T-helper 9 cell (primary cell): Measurements from ENCODE around the gene STAM.
A peak's percentile ranks its signal among the peaks of the same experiment; 100 is the strongest.

Experiments used
- DNase-seq: peaks from one replicate; pipeline ENCODE4 v3.0.0-alpha.2; 2020

The STAM gene

DNA sequence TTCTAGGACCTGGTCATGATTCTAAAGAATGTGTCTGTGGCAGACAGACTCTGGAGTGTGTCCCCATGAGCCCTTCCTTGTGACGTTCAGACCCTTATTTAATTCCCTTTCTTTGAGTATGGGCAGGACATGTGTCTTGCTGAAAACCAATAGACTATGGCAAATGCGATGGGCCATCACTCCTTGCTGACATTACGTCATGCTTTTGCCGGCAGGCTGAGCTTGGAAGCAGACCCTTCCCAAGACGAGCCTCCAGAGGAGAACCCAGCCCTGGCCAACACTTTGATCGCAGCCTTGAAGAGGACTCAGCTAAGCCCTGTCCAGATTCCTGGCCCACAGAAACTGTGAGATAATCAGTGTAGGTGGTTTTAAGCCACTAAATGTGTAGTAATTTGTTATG lies 89.7 kb downstream of the STAM start:
- no peak for DNase-seq

DNA sequence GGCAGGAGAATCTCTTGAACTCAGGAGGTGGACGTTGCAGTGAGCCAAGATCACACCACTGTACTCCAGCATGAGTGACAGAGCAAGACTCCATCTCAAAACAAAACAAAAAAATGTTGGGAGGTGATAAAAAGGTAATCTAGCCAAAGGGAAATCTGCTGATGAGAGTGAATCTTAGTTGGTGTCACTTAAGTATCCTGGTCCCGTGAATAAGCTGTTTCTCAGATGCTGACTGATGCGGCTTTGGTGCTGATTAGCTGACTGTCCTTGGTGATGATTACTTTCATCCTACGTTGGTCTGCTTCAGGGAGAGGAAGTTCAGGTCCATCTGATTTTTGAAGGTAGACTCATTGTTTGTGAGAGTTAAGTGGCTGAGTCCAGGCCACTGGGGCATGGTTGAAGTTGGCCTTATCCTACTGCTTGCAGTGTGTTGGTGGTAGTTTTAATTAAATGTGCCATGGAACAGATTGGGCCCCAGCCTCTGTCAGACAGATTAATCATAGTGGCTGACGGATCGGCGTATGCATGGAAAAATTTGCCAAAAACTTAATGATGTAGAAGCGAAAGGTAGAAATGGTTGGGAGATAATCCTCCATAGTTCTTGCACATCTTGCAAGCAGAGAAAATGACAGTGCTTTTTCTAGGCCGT lies 90.6 kb downstream of the STAM start:
- no peak for DNase-seq

DNA sequence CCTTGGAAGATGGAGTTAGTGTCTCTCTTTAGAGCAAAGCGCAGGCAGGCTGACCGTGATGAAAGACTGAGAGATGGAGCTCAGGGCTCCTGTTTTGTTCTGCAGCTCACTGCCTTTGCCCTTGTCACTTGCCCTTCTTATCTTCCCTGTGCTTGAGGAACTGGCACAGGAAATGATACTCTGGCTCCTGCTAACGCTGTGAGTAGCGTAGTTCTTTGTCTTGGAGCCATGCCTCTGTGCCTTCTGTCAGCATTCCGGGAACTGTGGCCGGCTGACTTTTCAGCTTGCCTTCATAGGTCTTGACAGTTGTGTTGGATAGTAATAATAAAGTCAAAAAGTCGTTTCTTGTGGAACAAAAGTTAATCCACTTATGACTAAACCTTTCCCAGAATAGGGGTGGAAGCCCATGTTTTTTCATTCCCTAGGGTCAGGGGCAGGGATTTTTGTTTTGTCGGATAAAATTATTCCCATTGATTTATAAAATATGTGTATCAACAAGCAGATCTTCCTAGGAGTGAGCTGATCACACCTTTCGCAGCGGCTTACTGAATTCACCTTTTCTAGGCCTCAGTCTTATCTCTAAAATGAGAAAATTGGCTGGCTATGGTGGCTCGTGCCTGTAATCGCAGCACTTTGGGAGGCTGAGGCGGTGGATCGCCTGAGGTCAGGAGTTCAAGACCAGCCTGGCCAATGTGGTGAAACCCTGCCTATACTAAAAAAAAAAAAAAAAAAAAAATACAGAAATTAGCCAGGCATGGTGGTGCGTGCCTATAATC lies 91.4 kb downstream of the STAM start:
- no peak for DNase-seq

DNA sequence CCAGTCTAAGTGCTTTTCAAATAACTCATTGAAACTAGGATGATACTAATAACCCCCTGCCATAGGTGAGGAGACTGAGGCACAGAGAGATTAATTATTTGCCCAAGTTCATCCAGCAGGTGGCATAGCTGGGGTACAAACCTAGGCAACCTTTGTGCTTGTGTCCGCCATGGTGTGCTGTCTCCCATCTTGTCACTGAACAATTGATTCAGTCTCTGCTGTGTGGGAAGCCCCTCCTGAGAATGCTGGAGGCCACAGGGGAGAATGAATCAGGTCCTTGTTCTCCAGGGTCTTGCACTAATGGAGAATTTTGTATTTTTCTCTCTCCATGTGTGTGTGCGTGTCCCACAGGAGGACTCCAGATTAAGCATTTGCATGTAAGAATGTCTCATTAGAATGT lies 92.3 kb downstream of the STAM start:
- DNase-seq: no peak

DNA sequence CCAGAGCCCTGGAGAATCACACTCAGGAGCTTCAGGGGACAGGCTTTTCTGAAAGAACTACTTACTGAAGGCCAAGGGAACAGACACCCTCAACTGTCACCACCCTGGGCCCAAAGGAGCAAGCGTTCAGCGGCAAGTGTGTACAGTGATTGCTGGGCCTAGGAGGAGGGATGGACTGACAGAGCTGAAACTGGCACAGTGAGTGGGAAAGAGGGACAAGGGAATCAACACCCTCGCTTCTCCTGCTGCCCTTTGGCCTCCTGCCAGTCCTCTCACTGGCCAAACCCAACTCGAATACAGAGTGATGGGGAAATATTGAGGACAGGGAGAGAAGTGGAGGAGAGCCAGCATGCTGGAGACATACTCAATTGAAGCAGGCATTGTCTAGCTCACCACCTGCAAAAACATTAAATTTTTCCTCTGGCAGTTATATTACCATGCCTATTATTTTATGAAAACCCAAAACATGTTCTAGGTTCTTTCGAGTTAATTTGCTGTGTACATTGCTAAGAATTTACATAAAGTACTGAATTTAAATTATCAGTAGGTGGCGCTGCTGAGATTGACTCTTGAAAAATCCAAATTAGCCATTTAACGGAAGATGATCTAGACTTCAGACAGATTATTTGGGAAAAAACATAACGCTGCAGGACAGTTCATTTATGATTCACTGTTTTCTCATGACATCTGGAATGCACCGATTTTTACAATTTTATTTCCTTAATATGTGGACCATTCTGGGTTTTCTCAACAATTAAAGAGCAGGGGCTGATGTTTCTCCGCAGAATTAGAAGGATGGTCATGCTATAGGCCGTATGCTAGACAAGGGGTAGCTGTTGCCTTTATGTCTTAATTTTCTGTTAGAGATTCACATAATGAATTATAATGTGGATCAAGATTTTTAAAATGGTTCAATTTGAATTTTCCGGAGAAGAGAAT lies 93.3 kb downstream of the STAM start:
- no peak for DNase-seq

DNA sequence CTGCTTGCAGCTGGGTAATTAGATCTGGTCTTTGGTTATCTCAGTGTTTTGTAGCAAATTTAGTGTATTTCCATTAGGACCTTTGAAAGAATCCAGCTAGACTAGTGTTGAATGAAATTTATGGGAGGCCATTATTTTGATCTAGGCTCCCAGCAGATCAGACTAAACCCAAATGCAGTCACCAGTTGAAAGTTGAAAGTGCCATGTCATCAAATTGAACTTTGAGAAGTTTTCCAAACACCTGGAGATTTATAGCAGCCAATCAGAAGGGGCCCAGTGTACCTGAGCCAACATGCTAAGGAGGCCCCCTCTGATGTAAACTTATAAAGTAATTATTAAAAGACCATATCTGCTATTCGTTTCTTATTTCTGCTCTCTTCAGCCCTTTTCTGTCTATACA lies 96.7 kb downstream of the STAM start:
- no peak for DNase-seq

DNA sequence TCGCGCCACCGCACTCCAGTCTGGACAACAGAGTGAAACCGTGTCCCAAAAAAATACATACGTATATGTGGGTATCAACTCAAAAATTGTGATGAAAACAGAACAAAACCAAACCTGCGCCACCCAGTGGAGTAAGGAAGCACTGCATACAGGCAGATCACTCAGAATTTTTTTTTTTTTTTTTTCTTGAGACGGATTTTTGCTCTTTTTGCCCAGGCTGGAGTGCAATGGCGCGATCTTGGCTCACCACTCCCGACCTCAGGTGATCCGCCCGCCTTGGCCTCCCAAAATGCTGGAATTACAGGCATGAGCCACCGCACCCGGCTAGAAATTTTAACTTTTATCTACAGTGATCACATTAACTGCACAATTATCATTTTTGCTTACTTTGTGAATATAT lies 99.0 kb downstream of the STAM start:
- DNase-seq: peak; percentile 65

DNA sequence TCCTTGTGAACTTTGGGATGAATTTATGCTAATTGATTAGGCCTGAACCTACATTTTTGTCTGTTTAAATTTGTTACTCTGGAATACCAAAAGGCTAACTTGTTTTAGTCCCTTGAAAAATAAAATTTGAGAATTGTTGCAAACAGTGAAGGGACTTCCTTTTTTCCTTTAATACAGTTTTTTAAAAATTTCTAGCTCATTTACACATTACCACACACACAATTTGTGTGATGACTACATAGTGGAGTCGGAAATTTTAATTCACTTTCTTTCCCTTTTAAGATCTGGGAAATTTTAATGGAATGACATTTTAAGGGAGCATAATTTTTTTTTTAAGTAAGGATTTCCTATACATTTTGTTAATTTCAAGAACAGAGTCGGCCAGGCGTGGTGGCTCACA lies 99.5 kb downstream of the STAM start:
- no peak for DNase-seq

DNA sequence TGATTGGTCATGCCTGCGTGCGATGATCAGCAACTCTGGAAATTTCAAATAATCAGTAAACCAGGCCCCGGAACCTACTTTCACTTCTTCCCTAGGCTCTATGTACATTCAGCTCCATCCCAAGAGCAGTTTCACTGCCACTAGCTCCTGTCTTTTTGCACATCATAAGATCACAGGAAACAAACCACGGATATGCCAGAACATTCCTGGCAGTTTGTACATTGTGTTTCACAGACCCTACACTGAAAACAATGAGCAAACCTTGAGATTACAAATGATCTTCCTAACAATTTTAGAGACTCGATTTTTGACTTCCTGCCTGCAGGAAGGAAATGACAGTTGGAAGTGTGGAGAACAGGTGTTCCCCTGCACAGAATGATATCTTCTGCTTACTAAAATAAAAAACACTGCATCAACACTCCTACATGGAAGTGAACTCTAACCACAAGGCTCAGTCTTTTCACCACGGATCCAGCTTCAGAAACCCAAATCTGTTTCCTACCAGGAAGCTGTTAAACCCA lies 100.5 kb downstream of the STAM start:
- DNase-seq: no peak

DNA sequence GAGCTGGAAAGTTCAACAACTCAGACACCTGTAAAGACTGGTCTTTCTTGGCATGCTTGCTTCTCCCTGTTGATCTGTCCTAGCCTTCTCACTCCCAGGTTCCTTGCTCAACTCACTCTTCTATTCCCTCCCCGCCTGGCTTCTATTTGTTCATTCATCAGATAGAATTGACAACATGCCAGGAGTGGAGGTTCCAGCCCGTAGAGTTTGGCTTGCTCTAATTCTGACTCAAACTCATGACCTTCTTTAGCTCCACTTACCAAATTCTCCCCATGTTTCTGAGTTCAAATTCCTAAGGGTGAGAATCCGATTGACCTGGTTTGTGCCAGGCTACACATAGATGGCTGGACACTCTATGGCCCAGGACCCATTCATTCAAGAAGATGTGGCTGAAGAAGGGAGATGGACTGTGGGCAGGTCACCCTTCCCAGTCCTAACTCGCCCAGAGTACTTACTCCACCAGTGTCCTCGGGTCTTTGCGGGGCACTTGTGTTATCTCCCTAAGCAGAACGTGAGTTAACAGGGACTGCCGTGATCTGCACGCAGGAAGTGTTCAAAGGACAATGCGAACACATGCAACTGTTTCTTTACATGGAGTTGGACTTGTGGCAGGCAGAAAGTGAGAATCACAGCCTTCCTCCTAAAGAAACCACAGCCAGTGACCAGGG lies 104.1 kb downstream of the STAM start:
- DNase-seq: no peak

DNA sequence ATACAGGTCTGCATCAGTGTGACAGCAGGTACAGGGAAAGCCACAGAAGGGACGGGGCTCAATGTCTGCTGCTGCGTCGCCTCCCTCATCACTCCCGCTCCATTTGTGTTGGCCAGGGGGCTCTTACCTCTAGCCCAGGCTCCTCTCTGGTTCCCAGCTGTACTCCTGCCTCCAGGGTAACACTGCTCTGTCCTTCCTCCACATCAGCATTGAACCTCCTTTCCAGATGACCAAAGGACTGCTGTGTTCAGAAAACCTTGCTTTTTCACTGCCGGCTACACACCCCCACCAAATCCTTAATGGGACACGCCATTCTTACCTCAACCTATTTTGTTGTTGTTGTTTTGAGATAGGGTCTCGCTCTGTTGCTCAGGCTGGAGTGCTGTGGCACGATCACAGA lies 105.9 kb downstream of the STAM start:
- DNase-seq: no peak

DNA sequence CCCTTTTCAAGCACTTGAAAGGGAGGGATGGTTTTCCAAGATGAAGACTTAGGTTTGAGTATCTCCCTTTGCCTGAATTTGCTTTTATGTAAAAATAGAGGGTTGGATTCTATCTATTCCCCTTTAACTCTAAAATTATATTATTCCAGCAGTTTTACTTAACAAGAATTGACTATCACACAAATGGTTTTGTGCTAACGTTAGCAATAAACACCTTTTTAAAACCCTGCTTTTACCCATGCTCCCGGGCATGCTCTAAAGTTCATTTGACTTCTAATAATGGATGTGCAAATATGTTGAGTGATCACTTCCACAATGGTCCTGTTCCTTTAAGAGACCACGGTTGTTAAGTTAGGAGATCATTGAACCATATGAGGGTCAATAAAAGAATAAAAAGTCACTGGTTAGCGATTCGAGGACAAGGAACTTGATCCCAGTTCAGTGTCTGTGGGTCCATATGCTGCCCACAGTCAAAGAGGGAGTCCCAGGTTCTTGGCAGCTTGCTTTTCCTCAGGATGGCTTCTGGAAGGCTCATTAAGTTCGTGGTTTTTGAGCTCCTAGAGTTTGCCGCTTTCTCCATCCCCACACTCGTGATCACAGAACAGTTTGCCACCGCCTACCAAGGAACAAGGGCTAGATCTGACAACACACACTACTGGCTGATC lies 108.0 kb downstream of the STAM start, which contains the start of gene TMEM236:
TMEM236 (plus strand) TSS at position 421 of the 665 bp plus-strand sequence; CDS start at position 516, 95 bp downstream.
- no peak for DNase-seq

DNA sequence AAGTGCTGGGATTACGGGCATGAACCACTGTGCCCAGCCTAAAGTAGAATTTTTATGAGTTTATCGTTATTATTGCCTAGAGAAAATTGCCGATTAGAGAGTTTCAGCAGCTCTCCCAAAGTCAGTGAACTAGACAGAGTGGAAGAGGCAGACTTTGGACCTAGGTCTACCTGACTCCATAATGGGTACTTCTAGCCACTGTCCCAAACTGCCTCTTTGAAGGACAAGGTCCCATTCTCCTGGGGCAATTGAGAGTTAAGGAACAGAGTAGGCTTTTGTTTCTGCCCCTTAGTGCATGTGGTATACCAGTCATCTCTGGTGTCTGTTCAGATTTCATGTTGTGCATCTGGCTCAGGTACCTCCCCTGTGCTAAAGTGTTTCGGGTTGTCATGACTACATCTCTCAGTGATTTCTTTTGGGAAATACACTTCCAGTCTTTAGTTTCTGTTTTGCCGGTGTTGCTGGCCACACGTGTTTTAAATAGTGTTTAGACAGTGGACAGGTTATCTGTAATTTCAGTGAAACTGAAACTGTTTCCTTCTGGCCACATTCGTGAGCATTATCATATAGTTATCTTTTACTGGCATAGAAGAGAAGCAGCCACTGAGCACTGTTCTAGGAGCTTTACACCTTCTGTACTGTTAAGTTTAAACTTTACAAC lies 112.7 kb downstream of the STAM start:
- DNase-seq: no peak

DNA sequence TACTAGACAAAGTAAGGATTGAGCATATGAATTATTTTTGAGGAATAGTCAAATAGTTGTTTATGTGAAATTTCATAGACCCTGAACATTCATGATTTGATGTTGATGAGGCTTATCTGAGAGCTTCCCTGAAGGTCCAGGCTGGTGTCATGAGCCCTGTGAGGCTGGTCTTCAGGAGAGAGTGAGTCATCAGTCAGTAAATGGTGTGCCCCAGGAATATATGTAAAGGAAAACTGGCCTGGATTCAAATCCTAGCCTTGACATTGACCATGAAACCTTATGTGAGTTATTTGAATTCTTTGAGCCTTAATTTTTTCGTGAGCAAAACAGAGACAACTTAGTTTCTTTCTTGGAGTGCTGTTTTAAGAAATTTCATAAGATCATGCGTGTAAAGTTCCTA lies 114.2 kb downstream of the STAM start:
- no peak for DNase-seq

DNA sequence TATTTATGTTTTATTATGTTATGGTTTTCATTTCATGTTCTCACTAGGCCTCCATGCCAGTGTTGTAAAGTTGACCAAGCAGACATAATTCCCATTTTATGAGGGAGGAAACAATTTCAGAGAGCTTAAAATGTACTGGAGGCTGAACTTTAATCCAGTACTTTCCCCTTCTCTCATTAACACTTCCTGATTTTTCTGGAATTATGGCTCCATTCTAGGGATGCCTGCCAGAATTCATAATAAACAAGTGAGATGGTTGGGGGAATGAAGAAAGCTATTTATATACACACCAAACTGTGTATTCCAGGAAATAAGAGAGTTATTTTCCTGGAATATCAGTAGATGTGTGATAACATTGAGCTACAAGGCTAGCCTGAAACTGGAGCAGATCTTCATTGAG lies 114.9 kb downstream of the STAM start:
- no peak for DNase-seq

DNA sequence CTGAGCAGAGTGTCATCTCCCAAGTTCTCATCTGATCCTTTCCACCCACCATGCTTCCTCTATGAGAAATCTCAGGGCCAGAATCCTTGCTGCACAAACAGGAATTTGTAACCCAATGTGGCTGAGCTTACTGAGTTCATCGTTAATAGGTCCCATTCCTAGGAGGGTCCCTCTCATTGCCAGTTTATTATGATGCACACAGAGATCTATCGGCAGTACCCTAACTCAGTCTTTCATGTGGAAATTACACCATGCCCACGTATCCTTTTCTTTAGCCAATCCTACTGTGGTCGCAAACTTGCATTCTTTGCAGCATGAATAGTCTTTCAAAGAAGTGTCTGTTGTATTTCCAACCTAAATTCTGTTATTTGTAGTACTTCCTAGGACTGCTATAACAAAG lies 120.2 kb downstream of the STAM start:
- no peak for DNase-seq

DNA sequence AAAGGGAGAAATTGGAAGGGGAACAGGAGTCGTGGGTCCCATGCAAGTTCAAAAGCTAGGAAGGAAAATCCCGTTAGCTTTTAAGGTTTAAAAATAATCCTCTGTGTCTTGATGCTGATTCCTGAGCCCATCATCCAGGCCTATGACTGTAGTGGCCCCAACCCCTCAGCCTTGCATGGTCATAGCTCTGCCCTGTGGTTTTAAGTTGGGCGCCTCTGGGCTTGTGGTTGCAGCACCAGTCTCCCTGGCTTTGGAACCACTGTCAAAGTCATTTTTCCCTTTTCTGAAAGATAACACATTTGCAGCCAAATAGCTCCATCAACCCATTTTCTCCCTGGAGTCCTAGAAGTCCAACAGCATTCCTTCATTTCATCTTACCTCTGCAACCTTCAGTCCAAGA lies 121.7 kb downstream of the STAM start:
- DNase-seq: no peak
